GM03348 (cell line): ENCODE measurements around the gene ZNF773.
"Not testable (repeated sequence)": the region's sequence is repeated elsewhere in the genome, so short reads cannot be mapped to it uniquely, and the experiment has no call there.

Experiments
- DNase-seq: peaks from one replicate; pipeline ENCODE4 v3.0.0; 2012; ENCODE audit warnings: low spot score

The ZNF773 gene

GRCh38 chr19:57499680-57500395 lies at the start of gene ZNF773:
Gene ZNF773 (plus strand): TSS chr19:57499938. CDS start chr19:57500081, 143 bp downstream.
- peak; percentile 97 for DNase-seq

- no peak for DNase-seq
Measured at GRCh38 chr19:57452307-57452706, 47.4 kb upstream of the ZNF773 start.

DNA sequence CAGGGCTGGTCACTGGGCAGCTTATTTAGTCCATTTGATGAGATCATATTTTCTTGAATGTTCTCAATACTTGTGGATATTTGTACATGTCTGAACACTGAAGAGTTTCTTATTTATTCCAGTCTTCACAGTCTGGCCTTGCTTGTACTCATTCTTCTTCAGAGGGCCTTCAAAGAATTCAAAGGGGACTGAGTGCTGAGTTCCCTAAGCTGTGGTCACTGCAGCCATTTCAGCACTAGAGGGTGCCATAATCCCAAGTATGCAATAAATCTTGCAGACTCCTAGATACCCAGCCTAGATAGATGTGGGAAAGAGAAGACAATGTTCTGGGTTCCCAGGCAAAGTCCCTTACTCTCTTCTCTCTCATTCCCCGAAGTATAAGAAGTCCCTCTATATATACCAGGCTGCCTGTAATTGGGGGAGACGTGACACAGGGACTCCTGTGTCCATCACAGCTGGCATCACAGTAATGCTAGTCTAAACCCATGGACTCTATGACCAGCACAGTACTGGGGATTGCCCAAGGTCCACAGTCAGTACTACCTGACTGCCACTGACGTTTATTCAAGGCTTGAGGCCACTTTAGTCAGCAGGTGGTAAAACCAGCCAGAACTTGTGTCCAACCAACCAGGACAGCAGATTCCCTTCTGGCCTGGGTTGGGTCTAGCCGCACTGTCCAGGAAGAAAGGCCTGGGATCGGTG lies 33.9 kb upstream of the ZNF773 start:
- DNase-seq: no peak

DNA sequence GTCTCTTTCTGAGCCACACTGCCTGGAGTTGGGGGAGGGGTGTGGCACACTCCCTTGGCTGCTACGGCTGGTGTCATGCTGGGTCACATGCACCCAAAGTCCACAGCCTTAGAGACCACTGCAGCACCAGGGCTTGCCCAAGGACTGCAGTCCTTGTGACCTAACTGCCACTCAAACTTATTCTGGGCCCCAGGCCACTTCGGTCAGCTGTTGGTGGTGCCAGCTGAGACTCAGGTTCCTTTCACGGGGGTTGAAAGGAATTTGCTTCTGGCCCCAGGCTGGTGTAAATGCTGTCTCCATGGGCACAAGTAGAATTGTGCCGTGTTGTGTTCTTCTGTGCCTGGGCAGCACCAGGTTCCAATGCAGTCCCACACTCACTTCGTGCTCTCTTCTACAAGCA lies 33.2 kb upstream of the ZNF773 start:
- DNase-seq: no peak

DNA sequence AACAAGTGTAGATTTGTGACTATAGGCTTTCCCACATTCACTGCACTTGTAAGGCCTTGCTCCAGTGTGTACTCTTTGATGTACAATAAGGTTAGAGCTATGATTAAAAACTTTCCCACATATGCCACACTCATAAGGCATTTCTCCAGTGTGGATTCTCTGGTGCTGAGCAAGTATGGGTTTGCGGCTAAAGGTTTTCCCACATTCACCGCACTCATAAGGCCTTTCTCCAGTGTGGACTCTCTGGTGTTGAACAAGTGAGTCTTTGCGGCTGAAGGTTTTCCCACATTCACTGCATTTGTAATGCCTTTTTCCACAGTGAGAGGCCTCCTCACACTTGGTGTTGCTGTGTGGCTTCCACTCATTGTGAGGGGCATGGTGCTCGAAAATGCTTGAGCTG lies 26.1 kb upstream of the ZNF773 start:
- DNase-seq: no peak

DNA sequence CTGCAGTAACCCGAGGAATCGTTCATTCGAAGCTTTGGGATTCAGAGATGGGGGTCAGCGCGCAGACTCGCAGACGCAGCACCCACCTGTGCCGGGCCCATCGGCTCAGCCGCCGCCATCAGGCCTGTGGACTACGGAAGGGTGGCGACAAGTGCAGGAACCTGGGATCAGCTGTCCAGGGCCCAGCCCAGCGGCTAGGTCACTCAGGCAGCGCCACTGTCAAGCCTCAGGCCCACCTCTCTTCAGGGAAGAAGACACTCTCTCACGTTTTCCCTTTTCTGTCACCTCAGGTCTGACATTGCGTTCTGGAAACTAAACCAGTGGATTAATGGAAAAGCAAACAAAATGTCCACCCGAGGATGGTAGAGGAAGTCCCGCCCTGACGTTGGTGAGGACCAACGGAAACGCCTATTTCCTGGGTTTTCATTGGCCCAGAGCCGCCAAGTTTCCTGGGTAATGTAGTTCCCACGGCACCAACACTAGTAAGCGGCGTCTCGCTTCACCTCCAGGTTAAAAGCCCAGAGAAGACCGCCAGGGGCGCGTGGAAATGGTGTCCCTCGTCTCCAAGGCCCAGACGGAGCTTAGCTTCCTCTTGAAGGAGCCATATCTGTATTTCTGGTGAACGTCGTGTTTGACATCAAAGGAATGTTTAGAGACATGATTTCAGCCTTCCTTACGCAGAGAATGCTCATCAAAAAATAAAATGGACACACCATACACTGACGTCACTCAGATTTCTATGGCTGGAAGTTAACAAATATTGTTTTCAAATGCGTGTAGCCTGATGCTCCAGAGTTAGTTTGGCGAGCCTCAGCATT lies 22.3 kb upstream of the ZNF773 start, which contains the start of gene ZNF772:
Gene ZNF772, minus strand, starts transcription at position 376 of the 818 bp plus-strand sequence. Its CDS starts 257 bp downstream, at position 119.
- DNase-seq: peak; percentile 96

DNA sequence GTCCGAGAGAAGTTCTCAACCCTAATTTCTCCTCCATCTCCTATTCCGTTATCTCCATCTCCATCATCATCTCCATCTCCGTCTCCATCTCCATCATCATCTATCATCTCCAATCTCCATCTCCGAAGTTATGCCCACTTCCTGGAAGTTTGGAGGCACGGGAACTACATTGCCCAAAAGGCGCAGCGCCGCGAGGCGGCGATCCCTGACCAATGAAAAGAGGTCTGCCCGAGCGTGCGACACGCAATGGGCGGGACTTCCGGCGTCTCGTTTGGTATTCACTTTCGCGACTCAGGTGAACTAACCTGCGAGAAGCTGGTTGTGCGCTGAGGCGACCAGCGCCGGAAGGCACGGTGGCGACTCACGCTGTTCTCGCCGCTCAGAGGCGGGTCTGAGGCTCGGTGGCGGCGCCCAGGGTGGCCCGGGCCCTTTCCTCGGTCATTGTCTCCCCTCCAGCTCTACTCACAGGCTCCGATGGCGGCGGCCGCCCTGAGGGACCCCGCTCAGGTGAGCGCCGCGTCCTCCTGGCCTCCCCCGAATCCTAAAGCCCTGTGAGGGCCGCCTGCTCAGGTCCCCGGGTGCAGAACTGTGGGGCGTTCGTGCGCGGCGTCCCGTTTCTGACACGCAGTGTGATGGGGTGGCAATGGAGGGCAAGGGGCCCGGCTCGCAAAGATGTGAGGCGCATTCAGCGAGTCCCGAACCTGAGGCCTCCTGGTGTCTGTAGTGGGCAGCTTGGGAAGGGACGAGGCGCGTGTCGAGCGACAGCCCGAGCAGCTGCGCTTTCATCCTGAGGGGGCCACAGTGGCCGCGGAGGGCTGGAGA lies 12.1 kb upstream of the ZNF773 start, which contains the start of gene ZNF419:
Gene ZNF419, plus strand, starts transcription at position 274 of the 822 bp plus-strand sequence. Its CDS starts 201 bp downstream, at position 475.
- DNase-seq: peak; percentile 95

GRCh38 chr19:57488299-57488644 lies 11.5 kb upstream of the ZNF773 start:
- DNase-seq: not testable (repeated sequence)

- DNase-seq: not testable (repeated sequence)
Measured at GRCh38 chr19:57499332-57499679, 432 bp upstream of the ZNF773 start.

DNA sequence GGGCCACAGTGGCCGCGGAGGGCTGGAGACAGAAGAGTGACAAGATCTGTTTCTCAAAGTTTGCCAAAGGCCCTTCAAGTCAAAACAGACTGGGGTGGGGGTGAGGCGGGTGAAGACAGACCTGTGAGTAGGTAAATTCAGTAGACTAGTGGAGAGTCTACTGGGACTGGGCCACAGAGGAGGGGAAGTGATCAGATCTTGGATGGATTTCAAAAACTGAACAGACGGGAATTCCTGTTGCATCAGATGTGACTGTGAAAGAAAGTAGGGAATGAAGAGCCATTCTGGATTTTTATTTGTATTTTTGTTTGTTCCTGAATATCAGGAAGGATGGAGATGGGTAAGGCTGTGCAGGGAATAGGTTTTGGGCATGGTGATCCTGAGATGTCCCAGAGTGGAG lies 662 bp downstream of the ZNF773 start:
- peak; percentile 37 for DNase-seq

GRCh38 chr19:57506163-57506562 lies 6.4 kb downstream of the ZNF773 start:
- DNase-seq: no peak

- DNase-seq: no peak
Measured at GRCh38 chr19:57511484-57511883, 11.7 kb downstream of the ZNF773 start.

DNA sequence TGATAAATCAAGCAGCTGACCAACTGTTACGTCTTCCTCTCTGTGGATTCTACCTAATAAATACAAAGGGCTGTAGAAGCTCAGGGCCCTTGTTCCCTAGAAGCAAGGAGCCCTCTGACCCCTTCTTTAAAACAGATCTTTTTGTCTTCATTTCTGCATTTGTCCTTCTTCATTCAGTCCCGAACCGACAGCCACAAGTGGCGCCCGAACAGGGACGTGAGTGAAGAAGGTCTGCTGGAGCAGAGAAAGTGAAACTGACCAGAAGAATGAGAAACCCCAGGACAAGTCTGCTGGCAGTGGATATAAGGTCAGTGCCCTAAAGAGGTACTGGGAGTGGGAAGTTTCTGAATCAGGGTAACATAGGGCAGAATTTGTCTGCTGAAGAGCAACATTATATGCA lies 13.1 kb downstream of the ZNF773 start:
- DNase-seq: no peak

DNA sequence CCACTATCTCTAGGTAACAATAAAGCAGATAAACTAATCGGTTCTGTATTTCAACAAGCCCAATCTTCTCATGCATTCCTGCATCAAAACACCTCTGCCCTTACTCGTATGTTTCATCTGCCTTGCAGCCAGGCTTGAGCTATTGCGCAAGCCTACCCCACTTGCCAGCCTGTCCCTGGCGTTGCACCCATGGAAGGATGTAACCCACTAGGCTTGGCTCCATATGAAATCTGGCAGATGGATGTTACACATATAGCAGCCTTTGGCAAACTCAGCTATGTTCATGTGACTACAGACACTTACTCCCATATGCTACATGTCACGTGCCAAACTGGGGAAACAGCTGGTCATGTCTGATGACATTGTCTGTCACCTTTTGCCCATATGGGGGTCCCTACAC lies 15.5 kb downstream of the ZNF773 start:
- no peak for DNase-seq

GRCh38 chr19:57518021-57518420 lies 18.3 kb downstream of the ZNF773 start:
- not testable (repeated sequence) for DNase-seq

DNA sequence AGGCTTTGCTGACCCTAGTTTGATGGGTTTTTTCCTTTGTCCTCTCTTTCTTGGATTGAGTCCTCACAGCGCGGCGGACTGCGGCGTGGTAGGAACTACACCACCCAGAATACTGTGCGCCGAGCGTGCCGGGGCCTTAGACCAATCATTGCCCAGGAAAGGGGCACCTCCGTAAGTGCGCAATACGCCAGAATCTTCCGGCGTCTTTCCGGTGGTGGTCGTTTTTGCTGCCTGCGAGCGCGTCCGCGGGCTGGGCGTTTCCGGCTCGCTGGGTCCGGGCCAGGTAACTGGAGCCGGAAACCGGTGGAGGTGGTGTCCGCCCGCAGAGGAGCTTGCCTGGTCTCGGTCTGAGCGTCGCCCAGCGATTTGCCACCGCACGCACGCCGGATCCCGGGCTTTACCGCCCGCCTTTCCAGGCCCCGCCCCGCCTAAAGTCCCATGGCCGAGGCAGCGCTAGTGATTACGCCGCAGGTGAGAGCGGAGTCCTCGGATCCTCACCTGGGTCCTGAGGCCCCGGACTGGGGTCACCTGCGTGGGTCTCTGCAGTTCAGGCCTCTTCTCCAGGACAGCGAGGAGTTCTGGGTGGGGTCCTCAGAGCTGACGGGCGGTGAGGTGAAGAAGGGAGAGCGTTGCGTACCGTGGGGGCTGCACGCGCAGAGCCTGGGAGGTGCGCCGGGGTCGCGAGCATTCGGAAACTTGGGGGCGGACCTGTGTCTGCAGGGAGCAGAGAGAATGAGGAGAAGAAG lies 27.6 kb downstream of the ZNF773 start, which contains the start of gene ZNF549:
Gene ZNF549, plus strand, starts transcription at position 221 of the 746 bp plus-strand sequence. Its CDS starts 218 bp downstream, at position 439.
- DNase-seq: peak; percentile 97

GRCh38 chr19:57537953-57538547 lies 38.3 kb downstream of the ZNF773 start:
- DNase-seq: no peak

GRCh38 chr19:57546513-57546912 lies 46.8 kb downstream of the ZNF773 start:
- DNase-seq: no peak

- DNase-seq: no peak
Measured at GRCh38 chr19:57552432-57552831, 52.7 kb downstream of the ZNF773 start.

DNA sequence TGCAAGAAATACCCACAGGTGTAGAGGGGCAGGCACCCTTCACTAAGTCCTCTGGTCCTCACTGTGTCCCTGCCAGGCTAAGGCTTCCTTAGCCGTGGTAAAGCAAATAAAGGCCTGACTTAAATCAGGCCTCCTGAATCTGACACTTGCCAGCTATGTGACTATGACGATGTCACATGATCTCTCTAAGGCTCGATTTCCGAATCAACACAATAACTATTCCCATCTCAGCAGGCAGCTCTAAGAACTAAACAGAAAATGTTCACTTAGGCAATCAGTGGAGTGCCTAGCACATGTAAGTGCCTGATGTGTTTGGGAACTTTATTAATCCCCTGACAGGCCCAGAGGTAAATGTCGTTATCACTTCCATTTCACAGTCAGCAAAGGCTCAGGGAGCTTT lies 57.9 kb downstream of the ZNF773 start:
- no peak for DNase-seq
